Effector memory CD8-positive, alpha-beta T cell (primary cell): ENCODE measurements around the gene KRT82.
"Not testable (repeated sequence)": the region's sequence is repeated elsewhere in the genome, so short reads cannot be mapped to it uniquely, and the experiment has no call there.

Experiments
- ATAC-seq: fragments of 150-1000 bp; cut with Tn5 transposase; replicated peaks from 2 replicates; pipeline ENCODE4 v1.10.0; 2021; ENCODE audit warnings: mild to moderate bottlenecking, moderate library complexity
- DNase-seq, 3 experiments: peaks; one replicate each; pipeline ENCODE4 v3.0.0; 2021
- H3K27ac Mint-ChIP-seq, 2 donors: one replicate each; pipeline ENCODE4 v1.8.0; 2022; ENCODE audit warnings: mild to moderate bottlenecking in 2 of 2, mixed read lengths in 2 of 2, moderate library complexity in 2 of 2
- H3K27me3 Mint-ChIP-seq, 2 donors: one replicate each; pipeline ENCODE4 v1.8.0; 2022; ENCODE audit warnings: mixed read lengths in 2 of 2
- H3K36me3 Mint-ChIP-seq: one replicate; pipeline ENCODE4 v1.8.0; 2022; ENCODE audit warnings: mild to moderate bottlenecking, moderate library complexity, mixed read lengths; ENCODE audit not compliant: insufficient read depth
- H3K4me1 Mint-ChIP-seq, 2 donors: one replicate each; pipeline ENCODE4 v1.8.0; 2022; ENCODE audit warnings: low read depth in 2 of 2, mixed read lengths in 2 of 2
- H3K4me3 Mint-ChIP-seq, 2 donors: one replicate each; pipeline ENCODE4 v1.8.0; 2022; ENCODE audit warnings: mild to moderate bottlenecking in 2 of 2, mixed read lengths in 2 of 2, moderate library complexity in 2 of 2
- H3K9me3 Mint-ChIP-seq, 2 donors: one replicate each; pipeline ENCODE4 v1.8.0; 2022; ENCODE audit warnings: mixed read lengths in 2 of 2

Gene KRT82

GRCh38 chr12:52413782-52414345 lies 7.7 kb upstream of the KRT82 start:
- ATAC-seq (no peak), DNase-seq (no peak)
- Mint-ChIP-seq H3K4me3 (no peak overlapping the region), H3K4me1 (no peaks in the 10 kb centered on the region), H3K9me3 (no peaks in the 10 kb centered on the region), H3K27me3 (peaks cover 10 to 57% of the 10 kb centered on the region in 2 donors), H3K36me3 (peaks cover 4% of the 10 kb centered on the region), H3K27ac (no peak overlapping the region)

GRCh38 chr12:52413202-52413601 lies 7.1 kb upstream of the KRT82 start:
- H3K27ac Mint-ChIP-seq: no peak overlapping the region
- ATAC-seq (no peak), DNase-seq (no peak)
- H3K4me3 Mint-ChIP-seq: no peak overlapping the region
- H3K36me3 Mint-ChIP-seq: peaks cover 4% of the 10 kb centered on the region
- H3K4me1 Mint-ChIP-seq: no peaks in the 10 kb centered on the region
- no peaks in the 10 kb centered on the region for H3K9me3 Mint-ChIP-seq
- peaks cover 10 to 61% of the 10 kb centered on the region in 2 donors for H3K27me3 Mint-ChIP-seq

GRCh38 chr12:52411815-52412214 lies 5.7 kb upstream of the KRT82 start:
- peaks cover 4% of the 10 kb centered on the region for H3K36me3 Mint-ChIP-seq
- H3K27ac Mint-ChIP-seq: no peak overlapping the region
- H3K4me3 Mint-ChIP-seq: no peak overlapping the region
- no peaks in the 10 kb centered on the region for H3K9me3 Mint-ChIP-seq
- H3K4me1 Mint-ChIP-seq: peaks cover 0 to 3% of the 10 kb centered on the region in 2 donors
- ATAC-seq: no peak
- peaks cover 17 to 72% of the 10 kb centered on the region in 2 donors for H3K27me3 Mint-ChIP-seq
- DNase-seq: no peak

GRCh38 chr12:52410589-52411248 lies 4.6 kb upstream of the KRT82 start:
- peak overlapping the region in 1 of 2 donors; percentile 74 for H3K27ac Mint-ChIP-seq
- DNase-seq, H3K36me3 Mint-ChIP-seq, H3K4me1 Mint-ChIP-seq, ATAC-seq, H3K9me3 Mint-ChIP-seq, H3K4me3 Mint-ChIP-seq: not testable (repeated sequence)
- peaks cover 15 to 72% of the 10 kb centered on the region in 2 donors for H3K27me3 Mint-ChIP-seq

- peaks cover 11 to 58% of the 10 kb centered on the region in 2 donors for H3K27me3 Mint-ChIP-seq
- no peak for DNase-seq
- no peaks in the 10 kb centered on the region for H3K36me3 Mint-ChIP-seq
- peaks cover 0 to 3% of the 10 kb centered on the region in 2 donors for H3K4me1 Mint-ChIP-seq
- no peak overlapping the region for H3K4me3 Mint-ChIP-seq
- H3K9me3 Mint-ChIP-seq: no peaks in the 10 kb centered on the region
- no peak overlapping the region for H3K27ac Mint-ChIP-seq
- no peak for ATAC-seq
These were observed 1.8 kb upstream of the KRT82 start for GRCh38 chr12:52407918-52408317.

- ATAC-seq (no peak), DNase-seq (no peak)
- Mint-ChIP-seq H3K27me3 (peaks cover 17 to 60% of the 10 kb centered on the region in 2 donors), H3K9me3 (no peaks in the 10 kb centered on the region), H3K4me3 (no peak overlapping the region), H3K36me3 (no peaks in the 10 kb centered on the region), H3K4me1 (peaks cover 0 to 3% of the 10 kb centered on the region in 2 donors), H3K27ac (no peak overlapping the region)
These were observed 1.2 kb downstream of the KRT82 start for GRCh38 chr12:52404951-52405350.

- no peak for DNase-seq
- Mint-ChIP-seq H3K36me3 (no peaks in the 10 kb centered on the region), H3K27me3 (peaks cover 23 to 73% of the 10 kb centered on the region in 2 donors), H3K4me3 (no peak overlapping the region), H3K4me1 (peaks cover 0 to 3% of the 10 kb centered on the region in 2 donors), H3K9me3 (no peaks in the 10 kb centered on the region), H3K27ac (no peak overlapping the region)
- no peak for ATAC-seq
These were observed 2.6 kb downstream of the KRT82 start for GRCh38 chr12:52403561-52403960.

GRCh38 chr12:52402873-52403540 lies 3.1 kb downstream of the KRT82 start:
- DNase-seq (no peak), ATAC-seq (no peak)
- Mint-ChIP-seq H3K4me3 (no peak overlapping the region), H3K27ac (no peak overlapping the region), H3K4me1 (peaks cover 0 to 3% of the 10 kb centered on the region in 2 donors), H3K27me3 (peaks cover 22 to 68% of the 10 kb centered on the region in 2 donors), H3K36me3 (no peaks in the 10 kb centered on the region), H3K9me3 (no peaks in the 10 kb centered on the region)

GRCh38 chr12:52402377-52402776 lies 3.8 kb downstream of the KRT82 start:
- no peak for ATAC-seq
- Mint-ChIP-seq H3K27ac (no peak overlapping the region), H3K36me3 (no peaks in the 10 kb centered on the region), H3K4me1 (no peaks in the 10 kb centered on the region), H3K27me3 (peaks cover 17 to 65% of the 10 kb centered on the region in 2 donors), H3K9me3 (no peaks in the 10 kb centered on the region), H3K4me3 (no peak overlapping the region)
- no peak for DNase-seq

- no peak overlapping the region for H3K27ac Mint-ChIP-seq
- peaks cover 21 to 67% of the 10 kb centered on the region in 2 donors for H3K27me3 Mint-ChIP-seq
- H3K36me3 Mint-ChIP-seq: no peaks in the 10 kb centered on the region
- DNase-seq (no peak), ATAC-seq (no peak)
- H3K4me3 Mint-ChIP-seq: no peak overlapping the region
- no peaks in the 10 kb centered on the region for H3K9me3 Mint-ChIP-seq
- H3K4me1 Mint-ChIP-seq: no peaks in the 10 kb centered on the region
These were observed 4.2 kb downstream of the KRT82 start for GRCh38 chr12:52401926-52402325.

GRCh38 chr12:52401526-52401925 lies 4.6 kb downstream of the KRT82 start:
- no peak for DNase-seq
- Mint-ChIP-seq H3K4me1 (no peaks in the 10 kb centered on the region), H3K36me3 (no peaks in the 10 kb centered on the region)

GRCh38 chr12:52400906-52401305 lies 5.2 kb downstream of the KRT82 start:
- Mint-ChIP-seq H3K4me1 (no peaks in the 10 kb centered on the region), H3K4me3 (no peak overlapping the region), H3K27me3 (peaks cover 24 to 71% of the 10 kb centered on the region in 2 donors), H3K27ac (no peak overlapping the region), H3K9me3 (no peaks in the 10 kb centered on the region), H3K36me3 (no peaks in the 10 kb centered on the region)
- DNase-seq: no peak
- ATAC-seq: no peak

More at GRCh38 chr12:52401526-52401925, 4.6 kb downstream of the KRT82 start:
- H3K27me3 Mint-ChIP-seq: peaks cover 24 to 71% of the 10 kb centered on the region in 2 donors
- no peak for ATAC-seq
- H3K27ac Mint-ChIP-seq: no peak overlapping the region
- no peak overlapping the region for H3K4me3 Mint-ChIP-seq
- no peaks in the 10 kb centered on the region for H3K9me3 Mint-ChIP-seq

- Mint-ChIP-seq H3K36me3 (no peaks in the 10 kb centered on the region), H3K9me3 (no peaks in the 10 kb centered on the region), H3K4me3 (no peak overlapping the region), H3K4me1 (no peaks in the 10 kb centered on the region), H3K27ac (no peak overlapping the region), H3K27me3 (peaks cover 24 to 74% of the 10 kb centered on the region in 2 donors)
- ATAC-seq (no peak), DNase-seq (no peak)
These were observed 6.4 kb downstream of the KRT82 start for GRCh38 chr12:52399756-52400155.

- no peak for ATAC-seq
- H3K4me1 Mint-ChIP-seq: no peaks in the 10 kb centered on the region
- no peak overlapping the region for H3K4me3 Mint-ChIP-seq
- no peak overlapping the region for H3K27ac Mint-ChIP-seq
- no peaks in the 10 kb centered on the region for H3K36me3 Mint-ChIP-seq
- DNase-seq: no peak
- H3K27me3 Mint-ChIP-seq: peaks cover 23 to 77% of the 10 kb centered on the region in 2 donors
- H3K9me3 Mint-ChIP-seq: no peaks in the 10 kb centered on the region
These were observed 8.0 kb downstream of the KRT82 start for GRCh38 chr12:52398176-52398575.
